ENCODE data around the gene NPHP4.

- TF ChIP-seq POLR2A (IDR thresholded peaks at IDR 0.05) (no peak), CTCF (IDR thresholded peaks at IDR 0.05) (no peak)
These were observed 132.5 kb downstream of the NPHP4 start for GRCh38 chr1:5859766-5860165.

All from right lobe of liver (tissue), 4 donors.